Neural cell (in vitro differentiated cells): ENCODE measurements around the gene DLG2. TPM values are rescaled to one million over a fixed set of nuclear protein-coding genes. Genes with fewer than 3 reads are reported as not detected.

ENCODE experiments used
- H2AFZ ChIP-seq: fragments of 200-600, 300-800 bp; sonication (generic), shearing (Covaris generic); 2 replicates; pipeline ENCODE4 v1.6.0; 2014; ENCODE audit warnings: low read depth, mild to moderate bottlenecking, antibody characterized with exemption, low read length, moderate library complexity
- H3F3A ChIP-seq: fragments of 200-600 bp; shearing (Covaris generic); 2 replicates; pipeline ENCODE4 v1.6.1; 2016; ENCODE audit warnings: mild to moderate bottlenecking, moderate library complexity, mixed read lengths, antibody characterized with exemption, low read length; ENCODE audit not compliant: insufficient read depth, poor library complexity, severe bottlenecking
- H3K27ac ChIP-seq: fragments of 200-600, 300-800 bp; sonication (generic), shearing (Covaris generic); 2 replicates; pipeline ENCODE4 v1.5.1; 2014; ENCODE audit warnings: mild to moderate bottlenecking, low read length, moderate library complexity
- H3K27me3 ChIP-seq: fragments of 300-800, 200-600 bp; sonication (generic), shearing (Covaris generic); 2 replicates; pipeline ENCODE4 v1.6.0; 2014; ENCODE audit warnings: mild to moderate bottlenecking, low read depth, low read length, moderate library complexity; ENCODE audit not compliant: insufficient read depth
- H3K36me3 ChIP-seq: fragments of 300-800, 200-600 bp; sonication (generic), shearing (Covaris generic); 2 replicates; pipeline ENCODE4 v1.5.1; 2014; ENCODE audit warnings: mild to moderate bottlenecking, antibody characterized with exemption, low read length, moderate library complexity; ENCODE audit not compliant: insufficient read depth
- H3K4me2 ChIP-seq: fragments of 300-800, 200-600 bp; sonication (generic), shearing (Covaris generic); 2 replicates; pipeline ENCODE4 v1.6.0; 2014; ENCODE audit warnings: mild to moderate bottlenecking, low read length
- H3K4me3 ChIP-seq: fragments of 300-800, 200-600 bp; sonication (generic), shearing (Covaris generic); 2 replicates; pipeline ENCODE4 v1.5.1; 2014; ENCODE audit warnings: mild to moderate bottlenecking, low read length, moderate library complexity
- H3K79me2 ChIP-seq: fragments of 200-600 bp; shearing (Covaris generic); replicated peaks from 2 replicates; pipeline ENCODE4 v1.6.0; 2014; ENCODE audit warnings: mild to moderate bottlenecking, low read length, moderate library complexity; ENCODE audit not compliant: insufficient read depth
- H3K9ac ChIP-seq: fragments of 300-800, 200-600 bp; sonication (generic), shearing (Covaris generic); 2 replicates; pipeline ENCODE4 v1.6.1; 2016; ENCODE audit warnings: mild to moderate bottlenecking, low read length, mixed read lengths
- H3K9me2 ChIP-seq: fragments of 200-600 bp; shearing (Covaris generic); 2 replicates; pipeline ENCODE4 v1.6.1; 2016; ENCODE audit warnings: mild to moderate bottlenecking, low read length, mixed read lengths; ENCODE audit not compliant: insufficient read depth
- H3K9me3 ChIP-seq: fragments of 200-600, 300-800 bp; sonication (generic), shearing (Covaris generic); 2 replicates; pipeline ENCODE4 v1.6.1; 2016; ENCODE audit warnings: mild to moderate bottlenecking, mixed run types, low read length, moderate library complexity, mixed read lengths
- H4K20me1 ChIP-seq: fragments of 200-600 bp; shearing (Covaris generic); 2 replicates; pipeline ENCODE4 v1.6.1; 2016; ENCODE audit warnings: mild to moderate bottlenecking, mixed run types; ENCODE audit not compliant: insufficient read depth
- CTCF ChIP-seq: fragments of 450-650 bp; IDR thresholded peaks from 2 replicates; pipeline ENCODE4 v1.5.1; 2014; ENCODE audit warnings: antibody characterized with exemption, mild to moderate bottlenecking, moderate library complexity; ENCODE audit not compliant: poor library complexity, severe bottlenecking
- EP300 ChIP-seq: fragments of 450-650 bp; conservative IDR thresholded peaks from 2 replicates; pipeline ENCODE4 v1.6.1; 2014; ENCODE audit warnings: antibody characterized with exemption, mild to moderate bottlenecking, moderate library complexity; ENCODE audit not compliant: poor library complexity, severe bottlenecking
- EZH2 ChIP-seq: fragments of 200-600, 300-800 bp; shearing (Covaris generic), sonication (generic); IDR thresholded peaks from 2 replicates; pipeline ENCODE4 v1.6.1; 2014; ENCODE audit warnings: antibody characterized with exemption, low read length, borderline replicate concordance, mild to moderate bottlenecking; ENCODE audit not compliant: insufficient read depth, poor library complexity, severe bottlenecking
- MXI1 ChIP-seq: fragments of 450-650 bp; conservative IDR thresholded peaks from 2 replicates; pipeline ENCODE4 v1.6.1; 2014; ENCODE audit warnings: antibody characterized with exemption, mild to moderate bottlenecking; ENCODE audit not compliant: poor library complexity, severe bottlenecking
- POLR2AphosphoS5 ChIP-seq: IDR thresholded peaks from 2 replicates; pipeline ENCODE4 v1.6.1; 2012
- RAD21 ChIP-seq: fragments of 450-650 bp; conservative IDR thresholded peaks from 2 replicates; pipeline ENCODE4 v1.6.1; 2014; ENCODE audit warnings: antibody characterized with exemption, mild to moderate bottlenecking, moderate library complexity
- REST ChIP-seq: IDR thresholded peaks from 2 replicates; pipeline ENCODE4 v1.6.1; 2012; ENCODE audit warnings: borderline replicate concordance
- SMC3 ChIP-seq: fragments of 450-650 bp; conservative IDR thresholded peaks from 2 replicates; pipeline ENCODE4 v1.6.1; 2014; ENCODE audit warnings: antibody characterized with exemption, mild to moderate bottlenecking, moderate library complexity; ENCODE audit not compliant: poor library complexity
- TAF1 ChIP-seq: IDR thresholded peaks from 2 replicates; pipeline ENCODE4 v1.6.1; 2012; ENCODE audit warnings: low read depth
- polyA plus RNA-seq: library from polyadenylated mRNA; depleted of rRNA; stranded (reverse); fragments of >200 nt; gene quantifications from 2 replicates; pipeline ENCODE4 v1.2.3, GENCODE V29; 2014

DLG2 gene
- polyA plus RNA-seq, 1 donor from 2014 or later = 179 TPM

GRCh38 chr11:85394283-85394682 is 232.9 kb downstream of the DLG2 start:
- Histone ChIP-seq H3K79me2 (no peaks in the 10 kb centered on the region), H3K9me3 (no peaks in the 10 kb centered on the region), H3K36me3 (no peaks in the 10 kb centered on the region), H4K20me1 (no peaks in the 10 kb centered on the region), H3F3A (no peaks in the 10 kb centered on the region), H3K9ac (no peak overlapping the region), H3K27ac (no peak overlapping the region), H3K4me2 (no peak overlapping the region), H2AFZ (no peak overlapping the region), H3K27me3 (no peaks in the 10 kb centered on the region), H3K4me3 (no peak overlapping the region), H3K9me2 (no peaks in the 10 kb centered on the region)
- TF ChIP-seq CTCF (no peak), MXI1 (no peak), RAD21 (no peak), POLR2AphosphoS5 (no peak), REST (no peak), EP300 (no peak), TAF1 (no peak), EZH2 (no peak), SMC3 (no peak)

GRCh38 chr11:85391141-85391540 is 236.0 kb downstream of the DLG2 start:
- no peaks in the 10 kb centered on the region for H4K20me1 ChIP-seq
- H2AFZ ChIP-seq = no peak overlapping the region
- TF ChIP-seq REST (no peak), POLR2AphosphoS5 (no peak), EP300 (no peak), EZH2 (no peak), CTCF (no peak), SMC3 (no peak), MXI1 (no peak), TAF1 (no peak), RAD21 (no peak)
- no peaks in the 10 kb centered on the region for H3K27me3 ChIP-seq
- H3K27ac ChIP-seq = no peak overlapping the region
- no peaks in the 10 kb centered on the region for H3K9me2 ChIP-seq
- H3K36me3 ChIP-seq = no peaks in the 10 kb centered on the region
- H3K9me3 ChIP-seq = no peaks in the 10 kb centered on the region
- no peaks in the 10 kb centered on the region for H3K79me2 ChIP-seq
- no peak overlapping the region for H3K4me3 ChIP-seq
- no peaks in the 10 kb centered on the region for H3F3A ChIP-seq
- no peak overlapping the region for H3K4me2 ChIP-seq
- no peak overlapping the region for H3K9ac ChIP-seq
